Stimulated activated CD8-positive, alpha-beta memory T cell treated with anti-CD3 and anti-CD28 coated beads, Interleukin-15, amount 100 ng/mL, for 48 hours (primary cell): ENCODE data around the gene ZCWPW1.
"Not testable (repeated sequence)": the region's sequence is repeated elsewhere in the genome, so short reads cannot be mapped to it uniquely, and the experiment has no call there.

Source experiments
- DNase-seq, 2 donors: peaks; one replicate each; pipeline ENCODE4 v3.0.0-alpha.2; 2020; ENCODE audit warnings: low read depth in 2 of 2

Gene ZCWPW1

GRCh38 chr7:100356416-100357068 lies 72.0 kb downstream of the ZCWPW1 start:
- DNase-seq, result no peak

DNA sequence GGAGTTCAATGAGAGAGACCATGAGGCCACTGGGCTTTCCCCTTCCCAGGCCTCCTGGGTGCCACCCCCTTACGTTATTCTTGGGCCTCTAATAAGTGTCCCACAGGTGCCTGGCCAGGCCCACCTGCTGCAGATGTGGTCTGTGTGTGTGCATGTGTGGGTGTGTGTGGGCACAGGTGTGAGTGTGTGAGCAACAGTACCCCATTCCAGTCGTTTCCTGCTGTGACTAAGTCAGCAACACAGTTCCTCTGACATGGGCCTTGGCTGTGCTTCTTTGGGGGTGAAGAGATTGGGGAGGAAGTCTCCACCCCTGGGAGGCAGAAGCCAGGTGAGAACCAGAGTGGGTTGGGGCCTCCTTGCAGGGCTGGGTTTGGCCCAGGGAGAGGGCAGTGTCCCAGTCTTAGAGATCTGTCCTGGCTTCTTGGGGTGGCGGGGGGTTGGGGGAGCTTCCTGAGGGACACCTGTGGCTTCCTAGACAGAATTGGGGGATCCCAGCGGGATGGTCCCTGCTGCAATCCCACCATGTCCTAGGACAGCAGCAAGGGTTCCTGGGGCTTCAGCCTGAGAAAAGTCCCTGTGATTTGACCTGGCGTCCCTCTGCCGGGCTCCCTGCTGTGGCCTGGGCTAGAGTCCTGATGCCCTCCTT lies 74.7 kb downstream of the ZCWPW1 start:
- peak in 1 of 2 donors; percentile 36 for DNase-seq

- DNase-seq, result no peak
These were observed 75.4 kb downstream of the ZCWPW1 start for GRCh38 chr7:100352984-100353684.

DNA sequence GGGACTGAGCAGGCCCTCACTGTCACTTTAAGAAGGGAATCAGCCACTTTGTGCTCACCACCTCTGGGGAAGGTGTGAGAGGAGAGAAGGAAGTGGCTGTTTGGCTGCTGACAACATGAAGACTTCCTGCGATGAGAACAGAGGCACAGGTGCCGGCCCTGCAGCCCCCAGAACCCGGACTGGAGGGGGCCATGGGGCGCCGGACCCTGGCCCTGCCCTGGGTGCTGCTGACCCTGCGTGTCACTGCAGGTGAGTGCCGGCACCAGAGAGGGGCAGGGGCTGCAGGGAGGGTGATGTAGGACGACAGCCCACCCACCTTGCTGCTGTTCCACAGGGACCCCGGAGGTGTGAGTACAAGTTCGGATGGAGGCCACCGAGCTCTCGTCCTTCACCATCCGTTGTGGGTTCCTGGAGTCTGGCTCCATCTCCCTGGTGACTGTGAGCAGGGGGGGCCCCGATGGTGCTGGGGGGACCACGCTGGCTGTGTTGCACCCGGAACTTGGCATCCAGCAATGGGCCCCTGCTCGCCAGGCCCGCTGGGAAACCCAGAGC lies 76.2 kb downstream of the ZCWPW1 start:
- DNase-seq, result not testable (repeated sequence)

DNA sequence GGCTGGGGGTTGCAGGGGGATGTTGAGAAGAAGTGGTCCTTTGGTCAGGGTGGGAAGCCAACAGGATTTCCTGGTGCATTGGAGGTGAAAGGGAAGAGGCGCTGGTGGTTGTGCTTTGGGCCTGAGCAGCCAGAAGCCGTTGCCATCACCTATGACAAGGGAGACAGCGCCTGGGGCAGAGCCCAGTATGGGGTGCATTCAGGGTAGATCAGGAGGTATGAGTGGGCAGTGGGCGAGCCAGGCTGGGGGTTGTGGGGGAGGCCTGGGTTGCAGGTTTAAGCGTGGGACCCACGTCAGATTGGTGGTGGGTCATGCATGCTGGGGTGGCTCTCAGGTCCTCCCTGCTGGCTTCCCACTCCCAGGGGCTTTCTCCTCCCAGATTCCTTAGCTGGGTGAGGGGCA lies 76.8 kb downstream of the ZCWPW1 start:
- DNase-seq, result no peak
